SKM-1 treated with dmso at 0.1 percent for 144 hours (cell line): Measurements from ENCODE around the gene HLX.
A peak's percentile ranks its signal among the peaks of the same experiment; 100 is the strongest.

Source experiments
- DNase-seq: peaks from one replicate; lab custom pipeline; 2025; ENCODE audit not compliant: unreplicated experiment; lab: John Stamatoyannopoulos, UW

The HLX gene

GRCh38 chr1:220879076-220879508 lies at the start of gene HLX:
Gene HLX, plus strand, starts transcription at chr1:220879443. Its CDS starts 415 bp downstream, at chr1:220879858.
- DNase-seq = peak; percentile 97

GRCh38 chr1:220833436-220833835 lies 45.8 kb upstream of the HLX start:
- DNase-seq = no peak

GRCh38 chr1:220834155-220834870 lies 44.9 kb upstream of the HLX start:
- DNase-seq = no peak

- DNase-seq = no peak
Measured at GRCh38 chr1:220838578-220838977, 40.7 kb upstream of the HLX start.

DNA sequence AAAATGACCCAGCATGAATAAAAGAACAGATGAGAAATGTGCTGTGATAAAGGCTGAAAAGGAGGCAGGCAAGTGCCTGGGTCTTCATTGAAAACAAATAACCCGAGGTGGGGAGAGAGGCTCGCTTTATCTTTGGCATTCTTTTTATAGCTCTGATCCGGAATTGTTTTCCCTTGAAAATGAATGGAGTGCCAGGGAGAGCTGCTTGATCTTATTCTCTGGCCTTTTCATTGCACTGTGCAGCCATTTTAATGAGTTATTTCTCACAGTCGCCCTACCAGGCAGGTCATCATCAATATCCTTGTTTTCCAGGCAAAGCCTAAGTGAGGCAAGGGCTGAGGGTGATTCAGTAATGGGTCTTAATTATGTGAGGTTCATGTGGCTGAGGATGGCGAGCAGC lies 39.8 kb upstream of the HLX start:
- DNase-seq = no peak

DNA sequence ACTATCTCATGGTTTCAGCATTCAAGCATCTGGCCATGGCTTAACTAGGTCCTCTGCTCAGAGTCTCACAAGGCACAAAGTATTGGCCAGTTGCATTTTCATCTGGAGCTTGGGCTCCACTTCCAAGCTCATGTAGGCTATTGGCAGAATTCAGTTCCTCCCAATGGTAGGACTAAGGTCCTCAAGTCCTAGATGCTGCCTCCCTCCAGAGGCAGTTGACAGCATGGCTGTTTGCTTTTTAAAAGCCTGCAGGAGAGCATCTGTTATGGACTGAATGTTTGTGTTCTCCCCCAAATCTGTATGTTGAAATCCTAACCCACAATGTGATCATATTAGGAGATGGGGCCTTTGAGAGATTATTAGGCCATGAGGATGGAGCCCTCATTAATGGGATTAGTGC lies 38.0 kb upstream of the HLX start:
- no peak for DNase-seq

DNA sequence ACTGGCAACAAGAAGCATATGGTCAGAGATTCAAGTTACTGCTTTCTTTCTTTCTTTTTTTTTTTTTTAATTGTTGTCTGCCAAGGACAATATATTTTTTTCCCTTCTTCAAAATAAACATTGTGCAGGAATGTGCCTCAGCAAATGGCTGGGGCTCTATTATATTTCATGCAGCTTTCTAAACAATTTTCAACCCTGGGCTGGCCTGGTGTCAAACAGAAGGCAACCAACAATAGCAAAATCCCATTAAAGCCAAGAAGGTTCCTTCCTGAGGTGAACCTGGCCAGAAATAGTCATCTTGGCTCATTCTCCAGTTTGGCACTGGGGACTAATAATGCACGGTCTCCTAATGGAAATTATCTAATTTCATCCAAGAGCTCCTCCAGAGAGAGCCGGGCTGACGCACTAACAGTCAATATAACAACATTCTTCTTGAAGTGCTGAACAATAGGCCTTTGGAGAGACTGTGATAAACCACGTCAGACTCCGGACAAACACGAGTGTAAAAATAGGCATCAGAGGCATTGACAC lies 35.7 kb upstream of the HLX start:
- DNase-seq = no peak

DNA sequence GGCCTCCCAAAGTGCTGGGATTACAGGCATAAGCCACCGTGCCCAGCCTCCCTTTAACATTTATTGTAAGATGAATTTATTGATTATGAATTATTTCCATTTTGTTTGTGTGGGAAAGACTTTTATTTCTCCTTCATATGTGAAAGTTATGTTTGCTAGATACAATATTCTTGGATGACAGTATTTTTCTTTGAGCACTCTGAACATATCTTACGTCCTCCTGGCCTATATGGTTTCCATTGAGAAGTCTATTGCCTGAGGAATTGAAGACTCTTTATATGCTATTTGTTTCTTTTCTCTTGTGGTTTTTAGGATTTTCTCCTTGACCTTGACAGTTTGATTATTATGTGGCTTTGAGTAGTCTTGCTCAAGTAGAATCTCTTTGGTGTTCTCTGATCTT lies 26.8 kb upstream of the HLX start:
- no peak for DNase-seq

DNA sequence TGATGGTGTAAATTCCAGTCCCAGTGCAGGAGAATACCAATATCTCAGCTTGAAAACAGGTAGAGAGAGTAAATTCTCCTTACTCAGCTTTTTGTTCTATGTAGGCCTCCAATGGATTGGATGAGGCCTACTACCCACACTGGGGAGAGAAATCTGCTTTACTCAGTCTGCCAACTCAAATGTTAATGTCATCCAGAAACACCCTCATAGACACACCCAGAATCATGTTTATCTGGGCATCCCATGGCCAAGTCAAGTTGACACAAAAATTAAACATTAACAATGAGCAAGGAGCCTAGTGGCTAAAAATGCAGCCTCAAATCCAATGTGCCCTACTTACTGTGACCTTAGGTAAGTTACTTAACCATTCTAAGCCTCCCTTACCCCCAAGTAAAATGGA lies 6.9 kb upstream of the HLX start:
- DNase-seq = no peak

DNA sequence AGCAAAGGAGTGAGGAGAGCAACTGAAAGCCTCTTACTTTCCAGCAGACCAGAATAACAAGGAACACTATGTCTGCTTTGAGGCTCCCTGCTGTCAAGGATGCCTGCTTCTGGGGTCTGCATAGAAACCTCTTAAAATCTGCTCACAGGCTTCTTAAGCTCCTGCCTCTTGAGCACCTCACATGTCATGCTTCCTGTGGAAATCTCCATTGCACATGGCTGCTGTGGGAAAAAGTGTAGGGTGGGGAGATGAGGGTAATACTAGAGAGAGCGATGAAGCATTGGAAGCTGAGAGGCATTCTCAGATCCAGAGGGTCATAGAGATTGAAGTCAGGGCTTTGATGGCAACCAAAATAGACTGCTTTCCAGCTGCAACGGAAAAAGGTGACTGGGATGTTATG lies 6.2 kb upstream of the HLX start:
- no peak for DNase-seq

DNA sequence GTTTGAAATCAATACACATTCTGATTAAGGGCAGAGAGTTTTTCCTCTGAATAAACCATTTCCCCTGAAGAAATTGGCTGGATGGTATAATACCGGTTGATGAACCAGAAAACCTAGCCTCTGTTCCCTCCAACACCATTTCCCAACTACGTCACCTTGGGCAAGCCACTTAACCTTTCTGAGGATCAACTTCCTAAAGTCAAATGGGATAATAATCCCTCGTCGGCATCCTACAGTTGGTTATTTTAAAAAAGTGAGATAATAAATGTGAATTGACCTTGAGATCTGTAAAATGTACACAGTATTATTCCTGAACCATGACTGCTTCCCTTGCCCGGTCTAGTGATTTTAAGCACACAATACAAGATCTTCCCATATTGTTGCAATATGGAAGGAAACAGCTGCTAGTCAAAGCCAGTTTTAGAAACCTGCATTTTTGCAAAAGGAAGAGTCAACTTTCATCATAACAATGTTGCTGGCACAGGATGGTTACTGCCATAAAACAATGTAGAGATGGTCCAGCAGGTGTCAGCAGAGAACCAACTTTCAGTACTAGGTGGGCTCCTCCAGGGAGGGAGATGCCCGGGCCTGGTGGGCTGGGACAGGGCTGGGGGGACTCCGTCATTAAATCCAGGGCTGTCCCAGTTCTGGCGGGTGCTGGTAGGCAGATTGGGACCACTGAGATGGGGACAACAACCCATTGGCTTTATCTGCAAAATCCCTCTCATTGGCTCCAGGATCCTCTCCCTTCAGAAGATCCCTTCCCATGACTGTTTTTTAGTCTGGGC lies 5.2 kb upstream of the HLX start:
- DNase-seq = peak; percentile 73

DNA sequence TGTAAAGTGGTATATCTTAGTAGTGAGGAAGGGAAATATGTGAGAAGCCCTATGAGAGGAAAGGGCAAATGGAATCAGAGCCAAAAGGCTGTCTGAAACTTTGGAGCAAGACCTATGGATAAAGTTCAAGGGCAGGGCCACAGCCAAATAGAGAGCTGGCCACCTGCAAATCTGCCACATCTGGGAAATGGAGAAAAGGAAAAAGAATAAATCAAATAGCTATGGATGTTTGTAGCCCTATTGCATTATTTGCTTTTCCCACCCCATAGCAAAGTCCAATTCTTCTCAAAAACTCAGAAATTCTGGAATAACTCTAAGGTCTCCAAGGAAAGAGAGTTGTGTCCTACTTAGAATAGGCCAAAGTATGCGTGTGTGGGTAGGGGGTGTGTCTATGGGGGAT lies 4.0 kb upstream of the HLX start:
- no peak for DNase-seq

DNA sequence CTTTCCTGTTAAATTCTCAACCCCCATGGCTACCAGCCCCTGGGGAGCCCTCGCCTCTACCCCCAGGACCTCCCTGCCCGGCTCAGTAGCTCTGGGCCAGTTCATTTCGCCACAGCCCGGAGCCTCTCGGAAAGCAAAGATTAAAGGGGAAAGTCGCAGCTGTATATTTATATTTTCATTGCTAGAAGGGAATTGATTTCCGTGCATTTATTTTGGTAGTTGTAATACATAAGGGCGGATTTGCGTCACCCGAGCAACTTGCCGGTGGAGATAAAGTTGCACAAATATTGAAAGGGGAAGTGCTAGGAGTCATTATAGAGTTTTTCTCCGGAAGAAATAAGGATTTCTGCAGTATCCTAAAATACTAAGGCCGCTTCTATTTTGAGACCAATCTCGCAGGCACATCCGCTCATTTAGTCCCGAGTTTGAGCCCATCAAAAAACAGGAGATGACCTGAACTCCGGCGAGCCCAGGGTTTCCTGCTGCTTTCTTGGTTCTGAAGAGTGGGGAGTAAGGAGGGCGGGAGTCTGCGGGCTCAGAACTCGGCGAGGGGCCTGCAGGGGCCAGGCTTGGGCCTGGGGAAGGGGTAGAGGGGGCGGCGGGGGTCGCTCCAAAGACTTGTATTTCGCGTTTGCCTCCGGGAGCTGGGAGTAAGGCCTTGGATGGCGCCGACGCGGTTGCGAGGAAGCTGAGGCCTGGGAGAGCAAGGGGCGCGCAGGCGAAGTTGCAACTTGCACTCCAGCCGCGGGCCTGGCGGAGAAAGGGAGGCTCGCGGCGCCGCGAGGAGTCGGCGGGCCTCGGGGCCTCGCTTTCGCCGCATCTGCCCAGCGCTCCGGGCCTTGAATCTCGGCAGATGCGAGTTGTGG lies 2.5 kb upstream of the HLX start:
- peak; percentile 92 for DNase-seq

- DNase-seq = peak; percentile 47
Measured at GRCh38 chr1:220877377-220878095, 1.7 kb upstream of the HLX start.

GRCh38 chr1:220878191-220879075 lies 810 bp upstream of the HLX start:
- DNase-seq = peak; percentile 91

DNA sequence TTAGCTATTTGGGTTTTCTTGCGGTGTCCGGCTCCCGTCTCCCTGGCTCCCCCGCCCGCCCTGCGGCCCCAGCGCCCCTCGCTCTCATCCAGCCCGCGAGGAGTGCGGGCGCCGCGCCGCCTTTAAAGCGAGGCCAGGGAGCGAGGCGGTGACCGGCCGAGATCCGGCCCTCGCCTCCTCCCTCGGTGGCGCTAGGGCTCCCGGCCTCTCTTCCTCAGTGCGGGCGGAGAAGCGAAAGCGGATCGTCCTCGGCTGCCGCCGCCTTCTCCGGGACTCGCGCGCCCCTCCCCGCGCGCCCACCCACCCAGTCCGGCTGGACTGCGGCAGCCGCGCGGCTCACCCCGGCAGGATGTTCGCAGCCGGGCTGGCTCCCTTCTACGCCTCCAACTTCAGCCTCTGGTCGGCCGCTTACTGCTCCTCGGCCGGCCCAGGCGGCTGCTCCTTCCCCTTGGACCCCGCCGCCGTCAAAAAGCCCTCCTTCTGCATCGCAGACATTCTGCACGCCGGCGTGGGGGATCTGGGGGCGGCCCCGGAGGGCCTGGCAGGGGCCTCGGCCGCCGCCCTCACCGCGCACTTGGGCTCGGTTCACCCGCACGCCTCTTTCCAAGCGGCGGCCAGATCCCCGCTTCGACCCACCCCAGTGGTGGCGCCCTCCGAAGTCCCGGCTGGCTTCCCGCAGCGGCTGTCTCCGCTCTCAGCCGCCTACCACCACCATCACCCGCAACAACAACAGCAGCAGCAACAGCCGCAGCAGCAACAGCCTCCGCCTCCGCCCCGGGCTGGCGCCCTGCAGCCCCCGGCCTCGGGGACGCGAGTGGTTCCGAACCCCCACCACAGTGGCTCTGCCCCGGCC lies 492 bp downstream of the HLX start:
- DNase-seq = peak; percentile 80

DNA sequence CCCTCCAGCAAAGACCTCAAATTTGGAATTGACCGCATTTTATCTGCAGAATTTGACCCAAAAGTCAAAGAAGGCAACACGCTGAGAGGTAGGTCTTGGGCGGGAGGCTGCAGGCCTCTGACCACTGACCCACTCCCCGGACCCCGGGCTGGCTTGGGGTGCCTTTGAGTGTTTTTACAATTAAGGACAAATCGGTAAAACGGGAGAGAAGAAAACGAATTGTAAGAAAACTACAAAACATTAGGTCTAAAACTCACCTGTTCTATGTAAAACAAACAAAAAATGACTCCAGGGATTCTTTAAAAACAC lies 1.1 kb downstream of the HLX start:
- DNase-seq = no peak

DNA sequence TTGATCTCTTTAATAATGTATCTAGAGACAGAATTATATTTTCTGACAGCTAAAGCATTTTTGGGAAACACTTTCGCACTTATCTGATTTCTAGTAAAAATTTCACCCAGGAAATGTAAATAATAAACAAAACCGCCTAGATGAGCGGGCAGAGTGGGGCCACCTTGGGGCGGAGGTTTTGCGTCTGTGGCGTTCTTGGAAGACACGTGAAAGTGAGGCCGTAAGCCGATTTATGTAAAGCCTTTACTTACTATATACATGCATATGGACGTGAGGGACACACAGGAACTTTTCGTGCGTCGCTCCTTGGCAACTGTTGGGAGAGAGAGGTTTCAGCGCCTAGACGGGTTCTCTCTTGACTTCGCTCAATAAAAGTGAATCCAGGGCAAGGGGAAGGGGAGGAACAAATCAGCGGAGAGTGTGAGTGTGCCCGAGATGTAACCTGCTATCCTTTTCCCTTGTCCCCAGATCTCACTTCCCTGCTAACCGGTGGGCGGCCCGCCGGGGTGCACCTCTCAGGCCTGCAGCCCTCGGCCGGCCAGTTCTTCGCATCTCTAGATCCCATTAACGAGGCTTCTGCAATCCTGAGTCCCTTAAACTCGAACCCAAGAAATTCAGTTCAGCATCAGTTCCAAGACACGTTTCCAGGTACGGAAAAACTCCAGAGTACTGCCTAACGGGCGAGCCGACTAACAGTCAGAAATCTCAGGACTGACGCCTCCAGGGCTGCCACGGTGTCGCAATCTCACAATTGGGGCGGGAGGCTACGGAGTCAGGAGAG lies 1.7 kb downstream of the HLX start:
- DNase-seq = peak; percentile 83
